Gastroesophageal sphincter (tissue), 3 donors: ENCODE measurements around the gene AHDC1.

ENCODE experiments used
- EP300 ChIP-seq: sonication (generic); formaldehyde crosslinking; IDR thresholded peaks from one replicate; pipeline ENCODE4 v1.6.1; 2017; ENCODE audit warnings: antibody characterized with exemption, mild to moderate bottlenecking
- POLR2A ChIP-seq, 2 donors: fragments of 450-650 bp; IDR thresholded peaks; one replicate each; pipeline ENCODE4 v1.6.1; 2017; ENCODE audit warnings: antibody characterized with exemption in 2 of 2, mild to moderate bottlenecking in 2 of 2, moderate library complexity in 1 of 2
- TF ChIP-seq, protein P1 (sequence below), 4 experiments: fragments of 200-600 bp in 2 of 4; fragments of 450-650 bp in 2 of 4; sonication (generic) in 1 of 4; IDR thresholded peaks; one replicate each; pipeline ENCODE4 v1.5.1; 2017 to 2019; ENCODE audit warnings: antibody characterized with exemption in 4 of 4, mild to moderate bottlenecking in 2 of 4, moderate library complexity in 2 of 4

- TF ChIP-seq, protein P1, sequence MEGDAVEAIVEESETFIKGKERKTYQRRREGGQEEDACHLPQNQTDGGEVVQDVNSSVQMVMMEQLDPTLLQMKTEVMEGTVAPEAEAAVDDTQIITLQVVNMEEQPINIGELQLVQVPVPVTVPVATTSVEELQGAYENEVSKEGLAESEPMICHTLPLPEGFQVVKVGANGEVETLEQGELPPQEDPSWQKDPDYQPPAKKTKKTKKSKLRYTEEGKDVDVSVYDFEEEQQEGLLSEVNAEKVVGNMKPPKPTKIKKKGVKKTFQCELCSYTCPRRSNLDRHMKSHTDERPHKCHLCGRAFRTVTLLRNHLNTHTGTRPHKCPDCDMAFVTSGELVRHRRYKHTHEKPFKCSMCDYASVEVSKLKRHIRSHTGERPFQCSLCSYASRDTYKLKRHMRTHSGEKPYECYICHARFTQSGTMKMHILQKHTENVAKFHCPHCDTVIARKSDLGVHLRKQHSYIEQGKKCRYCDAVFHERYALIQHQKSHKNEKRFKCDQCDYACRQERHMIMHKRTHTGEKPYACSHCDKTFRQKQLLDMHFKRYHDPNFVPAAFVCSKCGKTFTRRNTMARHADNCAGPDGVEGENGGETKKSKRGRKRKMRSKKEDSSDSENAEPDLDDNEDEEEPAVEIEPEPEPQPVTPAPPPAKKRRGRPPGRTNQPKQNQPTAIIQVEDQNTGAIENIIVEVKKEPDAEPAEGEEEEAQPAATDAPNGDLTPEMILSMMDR (IDR thresholded peaks at IDR 0.05): no peak
- TF ChIP-seq EP300 (no peak), POLR2A (IDR thresholded peaks at IDR 0.05) (no peak)
Measured at GRCh38 chr1:27567146-27567526, 36.8 kb downstream of the AHDC1 start.
